Smooth muscle cell (in vitro differentiated cells): Measurements from ENCODE around the gene TMEM248. TPM values are rescaled to one million over a fixed set of nuclear protein-coding genes. Genes with fewer than 3 reads are reported as not detected.

Source experiments
- DNase-seq: peaks from one replicate; lab custom pipeline; 2025; ENCODE audit not compliant: unreplicated experiment; lab: John Stamatoyannopoulos, UW
- H2AFZ ChIP-seq: fragments of 200-600 bp; sonication (generic); 2 replicates; pipeline ENCODE4 v1.6.0; 2016; ENCODE audit warnings: antibody characterized with exemption, low read depth, mild to moderate bottlenecking
- H3F3A ChIP-seq: fragments of 200-600 bp; sonication (generic); 2 replicates; pipeline ENCODE4 v1.6.0; 2017; ENCODE audit warnings: antibody characterized with exemption, low read depth
- H3K27ac ChIP-seq: fragments of 200-600 bp; sonication (generic); 2 replicates; pipeline ENCODE4 v1.5.1; 2016; ENCODE audit warnings: low read depth, mild to moderate bottlenecking
- H3K27me3 ChIP-seq: fragments of 200-600 bp; sonication (generic); 2 replicates; pipeline ENCODE4 v1.6.1; 2016; ENCODE audit warnings: low read depth, mild to moderate bottlenecking
- H3K36me3 ChIP-seq: fragments of 200-600 bp; sonication (generic); 2 replicates; pipeline ENCODE4 v1.5.1; 2016; ENCODE audit warnings: low read depth
- H3K4me1 ChIP-seq: fragments of 200-600 bp; sonication (generic); 2 replicates; pipeline ENCODE4 v1.5.1; 2016; ENCODE audit warnings: low read depth
- H3K4me2 ChIP-seq: fragments of 200-600 bp; sonication (generic); 2 replicates; pipeline ENCODE4 v1.6.0; 2016; ENCODE audit warnings: mild to moderate bottlenecking
- H3K4me3 ChIP-seq: fragments of 200-600 bp; sonication (generic); 2 replicates; pipeline ENCODE4 v1.5.1; 2016; ENCODE audit warnings: mild to moderate bottlenecking
- H3K79me2 ChIP-seq: fragments of 200-600 bp; sonication (generic); 2 replicates; pipeline ENCODE4 v1.6.0; 2016; ENCODE audit warnings: low read depth, mild to moderate bottlenecking
- H3K9ac ChIP-seq: fragments of 200-600 bp; sonication (generic); 2 replicates; pipeline ENCODE4 v1.6.0; 2016; ENCODE audit warnings: low read depth
- H3K9me3 ChIP-seq: fragments of 200-600 bp; sonication (generic); replicated peaks from 2 replicates; pipeline ENCODE4 v1.5.1; 2016; ENCODE audit warnings: low read depth
- H4K20me1 ChIP-seq: fragments of 200-600 bp; sonication (generic); 2 replicates; pipeline ENCODE4 v1.6.0; 2016; ENCODE audit warnings: low read depth
- CTCF ChIP-seq: fragments of 200-600 bp; sonication (generic); IDR thresholded peaks from 2 replicates; pipeline ENCODE4 v1.5.1; 2017; ENCODE audit warnings: borderline replicate concordance, mild to moderate bottlenecking, antibody characterized with exemption; ENCODE audit not compliant: insufficient read depth, poor library complexity, severe bottlenecking
- WGBS: methylation state at CpG from one replicate; pipeline ENCODE4 v1.1.7; 2016; ENCODE audit warnings: low lambda C conversion rate; 5-methylcytosine and 5-hydroxymethylcytosine counted together
- polyA plus RNA-seq: library from polyadenylated mRNA; unstranded; fragments of >200 nt; fragmentation: Nextera tagmentation; extraction: Ambion mirVana; gene quantifications from 2 replicates; pipeline ENCODE4 v1.2.1, GENCODE V29; 2016
- total RNA-seq: library from RNA; depleted of rRNA; stranded (reverse); fragments of >200 nt; gene quantifications from 2 replicates; pipeline ENCODE4 v1.2.3, GENCODE V29; 2014

TMEM248 gene
- total and polyA plus RNA-seq, 2 experiments from 2014 or later: 68.2 to 83.1 TPM

GRCh38 chr7:66921918-66922486, 977 bp downstream of the TMEM248 start:
- H3K4me3 ChIP-seq: peak overlapping the region; percentile 78
- H3K4me1 ChIP-seq: peaks cover 17% of the 10 kb centered on the region
- H3K9me3 ChIP-seq: no peaks in the 10 kb centered on the region
- H3K36me3 ChIP-seq: no peaks in the 10 kb centered on the region
- peak overlapping the region; percentile 57 for H3K27ac ChIP-seq
- H4K20me1 ChIP-seq: peaks cover 48% of the 10 kb centered on the region
- peak overlapping the region; percentile 88 for H3K9ac ChIP-seq
- peaks cover 57% of the 10 kb centered on the region for H3K79me2 ChIP-seq
- H3F3A ChIP-seq: no peaks in the 10 kb centered on the region
- DNase-seq: no peak
- 38% methylated on average over 15 of the region's 15 CpGs for WGBS
- no peak overlapping the region for H2AFZ ChIP-seq
- H3K27me3 ChIP-seq: no peaks in the 10 kb centered on the region
- H3K4me2 ChIP-seq: peak overlapping the region; percentile 87
- no peak for TF ChIP-seq CTCF

GRCh38 chr7:66925255-66925654, 4.2 kb downstream of the TMEM248 start:
- Histone ChIP-seq H3K4me1 (peaks cover 15% of the 10 kb centered on the region), H3K9ac (no peak overlapping the region), H3K4me3 (no peak overlapping the region), H2AFZ (no peak overlapping the region), H3F3A (no peaks in the 10 kb centered on the region), H3K27ac (no peak overlapping the region), H3K27me3 (no peaks in the 10 kb centered on the region), H4K20me1 (peaks cover 80% of the 10 kb centered on the region), H3K4me2 (no peak overlapping the region), H3K79me2 (peaks cover 90% of the 10 kb centered on the region), H3K36me3 (no peaks in the 10 kb centered on the region), H3K9me3 (no peaks in the 10 kb centered on the region)
- WGBS: 96% methylated on average over 3 of the region's 3 CpGs
- no peak for DNase-seq
- no peak for TF ChIP-seq CTCF

GRCh38 chr7:66927348-66927948, 6.4 kb downstream of the TMEM248 start:
- Histone ChIP-seq H3K4me3 (no peak overlapping the region), H2AFZ (no peak overlapping the region), H4K20me1 (peaks cover 97% of the 10 kb centered on the region), H3K27ac (peak overlapping the region; percentile 40), H3K79me2 (peaks cover 100% of the 10 kb centered on the region), H3K9me3 (no peaks in the 10 kb centered on the region), H3K4me1 (peaks cover 5% of the 10 kb centered on the region), H3F3A (no peaks in the 10 kb centered on the region), H3K9ac (no peak overlapping the region), H3K36me3 (no peaks in the 10 kb centered on the region), H3K4me2 (no peak overlapping the region), H3K27me3 (no peaks in the 10 kb centered on the region)
- no peak for TF ChIP-seq CTCF
- DNase-seq: no peak
- 86% methylated on average over 7 of the region's 7 CpGs for WGBS

DNA sequence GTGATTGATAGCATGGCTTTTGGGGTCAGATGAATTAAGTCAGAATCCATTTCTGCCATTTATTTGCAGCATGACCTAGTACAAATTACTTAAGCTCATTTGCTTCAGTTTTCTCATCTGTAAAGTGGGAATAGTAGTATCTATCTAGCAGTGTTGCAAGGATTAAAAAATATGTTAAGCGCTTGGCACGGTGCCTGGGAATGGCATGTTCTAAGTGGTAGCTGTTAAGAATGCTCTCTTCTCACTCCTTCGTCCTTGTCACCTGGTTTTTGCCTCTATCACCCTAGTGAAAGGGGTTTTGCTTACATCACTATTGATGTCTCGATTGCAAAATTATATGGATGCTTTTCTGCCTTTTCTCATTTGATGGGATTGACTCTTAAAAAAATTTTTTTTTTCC, 7.4 kb downstream of the TMEM248 start:
- Histone ChIP-seq H3K4me3 (no peak overlapping the region), H3K9ac (no peak overlapping the region), H3K4me1 (no peaks in the 10 kb centered on the region), H3K4me2 (no peak overlapping the region), H2AFZ (no peak overlapping the region), H3K27me3 (no peaks in the 10 kb centered on the region), H3F3A (no peaks in the 10 kb centered on the region), H3K9me3 (no peaks in the 10 kb centered on the region), H3K79me2 (peaks cover 100% of the 10 kb centered on the region), H3K27ac (no peak overlapping the region), H4K20me1 (peaks cover 97% of the 10 kb centered on the region), H3K36me3 (no peaks in the 10 kb centered on the region)
- DNase-seq: no peak
- no peak for TF ChIP-seq CTCF
- WGBS: 96% methylated on average over 4 of the region's 4 CpGs
